ENCODE results near the gene HMCN2.
"Not testable (repeated sequence)": the region's sequence is repeated elsewhere in the genome, so short reads cannot be mapped to it uniquely, and the experiment has no call there.

The HMCN2 gene

DNA sequence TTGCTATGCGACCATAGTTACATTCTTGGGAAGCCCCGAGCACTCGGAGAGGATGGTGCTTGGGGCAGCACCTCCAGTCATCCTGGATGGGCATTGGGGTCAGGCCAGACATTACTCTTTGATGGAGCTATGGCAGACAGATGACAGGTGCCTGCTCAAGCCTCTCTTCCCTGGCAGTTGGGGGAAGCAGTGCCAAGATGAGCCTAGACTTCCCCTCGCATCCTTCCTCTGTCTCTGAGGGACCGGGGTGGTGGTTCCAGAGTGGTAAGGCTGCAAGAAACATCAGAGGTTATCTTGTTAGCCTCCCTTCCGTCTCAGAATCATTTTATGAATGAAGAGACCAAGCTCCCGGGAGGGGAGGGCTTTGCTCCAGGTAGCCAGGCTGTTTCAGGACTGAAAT is 2.8 kb upstream of the HMCN2 start:
- DNase-seq (ENCODE audit: insufficient read length, low spot score) (no peak), FAIRE-seq (no peak)

DNA sequence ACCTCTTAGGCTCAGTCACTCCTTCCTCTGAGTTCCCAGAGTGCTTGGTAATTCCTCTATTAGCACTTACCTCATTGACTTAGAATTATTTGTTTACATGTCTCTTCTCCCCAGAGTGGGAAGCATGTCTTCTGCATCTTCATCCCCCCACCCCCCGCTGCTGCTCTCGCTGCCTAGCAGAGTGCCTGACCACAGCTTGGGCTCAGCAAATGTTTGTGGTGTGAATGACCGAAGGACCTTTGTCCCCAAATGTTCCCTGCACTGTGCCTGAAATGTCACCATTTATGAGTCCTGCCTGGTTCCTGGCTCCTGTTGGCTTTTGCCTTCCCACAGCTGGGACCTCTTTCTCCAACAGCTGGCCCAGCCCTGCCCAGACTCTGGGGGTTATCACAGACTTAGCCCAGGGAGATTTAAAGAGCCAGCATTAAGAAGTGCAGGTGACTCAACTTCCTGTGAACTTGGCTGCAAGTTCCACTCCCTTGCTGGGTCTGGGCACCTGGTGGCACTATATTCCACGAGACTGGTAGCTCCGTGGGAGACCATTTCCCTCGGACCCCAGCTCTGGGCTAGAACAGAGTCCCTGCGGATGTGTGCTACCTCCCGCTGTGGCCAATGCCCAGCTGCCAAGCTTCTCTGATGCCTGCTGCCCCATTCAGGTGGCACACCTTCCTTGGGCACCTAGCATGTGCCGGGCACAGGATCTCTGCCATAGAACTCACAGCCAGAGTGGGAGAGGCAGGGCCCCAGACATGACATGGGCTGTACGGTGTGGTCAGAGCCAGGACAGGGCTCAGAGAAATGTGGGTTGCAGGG is 1.8 kb upstream of the HMCN2 start:
- DNase-seq (ENCODE audit: insufficient read length, low spot score) = no peak
- no peak for FAIRE-seq

DNA sequence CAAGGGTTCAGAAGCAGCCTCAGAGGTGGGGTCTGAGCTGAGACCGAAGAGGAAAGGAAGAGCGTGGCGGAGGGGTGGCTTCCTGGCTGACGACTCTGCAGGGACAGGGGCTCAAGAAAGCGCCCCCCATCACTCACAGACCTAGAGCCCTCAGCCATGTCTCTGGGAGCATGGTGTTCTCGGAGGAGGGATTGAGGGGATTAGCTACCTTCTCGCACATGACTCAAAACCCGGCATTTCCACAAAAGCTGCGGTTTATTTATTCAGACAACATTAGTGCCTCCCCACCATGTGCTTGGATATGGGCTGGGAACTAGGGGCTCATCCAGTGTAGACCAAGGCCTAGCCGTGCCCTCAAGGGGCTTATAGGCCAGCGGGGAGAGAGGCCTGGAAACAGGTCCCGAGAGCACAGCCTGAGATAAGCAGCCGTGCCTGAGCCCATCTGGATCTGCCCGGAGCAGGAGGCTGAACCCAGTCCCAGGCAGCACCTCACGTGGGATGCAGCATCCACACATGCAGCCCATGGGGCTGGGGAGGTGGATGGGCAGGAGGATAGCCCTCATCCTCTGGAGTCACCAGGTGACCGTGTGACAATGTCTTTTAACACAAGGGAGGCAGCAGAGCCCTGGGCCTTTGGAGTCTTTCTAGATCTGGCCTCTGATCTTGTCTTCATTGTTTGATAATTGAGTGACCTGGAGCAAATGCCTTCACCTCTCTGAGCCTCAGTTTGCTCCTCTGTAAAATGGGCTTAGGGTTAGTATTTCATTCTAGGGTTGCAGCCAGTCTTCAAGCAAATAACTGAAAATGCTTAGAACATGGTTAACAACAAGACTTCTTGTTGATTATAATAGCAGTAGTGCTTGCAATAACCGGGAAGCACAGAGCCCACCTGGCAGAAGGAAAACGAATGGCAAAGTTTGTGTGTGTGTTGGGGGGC is 878 bp upstream of the HMCN2 start:
- FAIRE-seq = no peak
- DNase-seq (ENCODE audit: insufficient read length, low spot score) = no peak

- no peak for DNase-seq (ENCODE audit: insufficient read length, low spot score)
- no peak for FAIRE-seq
These were observed 907 bp downstream of the HMCN2 start for GRCh38 chr9:130266236-130267098.

GRCh38 chr9:130267930-130268329 is 2.4 kb downstream of the HMCN2 start:
- DNase-seq (ENCODE audit: insufficient read length, low spot score) = no peak
- no peak for FAIRE-seq

DNA sequence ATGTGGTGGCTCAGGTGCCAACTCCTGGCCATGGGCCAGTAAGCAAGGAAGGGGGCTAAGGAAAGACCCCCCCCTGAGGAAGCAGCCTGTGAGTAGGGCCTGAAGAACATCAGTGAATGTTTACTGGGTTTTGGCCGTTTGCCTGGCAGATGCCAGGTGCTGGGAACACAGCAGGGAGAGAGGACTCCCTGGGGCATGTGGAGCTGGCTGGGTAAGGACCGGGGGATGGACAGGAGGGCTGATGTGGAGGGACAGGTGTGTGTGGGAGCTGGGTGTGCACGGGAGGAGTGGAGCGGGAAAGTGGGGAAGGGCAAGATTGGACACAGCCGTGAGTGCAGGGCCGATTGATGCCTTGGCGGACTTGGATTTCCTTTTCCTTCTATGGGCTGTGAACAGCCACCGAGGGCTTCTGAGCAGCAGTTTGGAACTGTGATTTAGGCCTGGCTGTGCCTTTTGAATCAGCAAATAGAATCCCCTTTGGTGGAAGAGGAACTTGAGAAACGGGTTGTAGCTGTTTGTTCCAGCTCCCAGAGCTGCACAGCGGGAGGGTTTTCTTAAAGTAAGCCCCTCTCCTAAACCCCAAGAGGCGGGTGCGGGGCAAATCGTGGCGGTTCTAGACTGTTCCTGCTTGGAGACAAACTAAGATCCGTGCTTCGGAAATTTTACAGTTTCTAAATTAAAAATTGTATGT is 3.1 kb downstream of the HMCN2 start:
- no peak for DNase-seq (ENCODE audit: insufficient read length, low spot score)
- FAIRE-seq = no peak

DNA sequence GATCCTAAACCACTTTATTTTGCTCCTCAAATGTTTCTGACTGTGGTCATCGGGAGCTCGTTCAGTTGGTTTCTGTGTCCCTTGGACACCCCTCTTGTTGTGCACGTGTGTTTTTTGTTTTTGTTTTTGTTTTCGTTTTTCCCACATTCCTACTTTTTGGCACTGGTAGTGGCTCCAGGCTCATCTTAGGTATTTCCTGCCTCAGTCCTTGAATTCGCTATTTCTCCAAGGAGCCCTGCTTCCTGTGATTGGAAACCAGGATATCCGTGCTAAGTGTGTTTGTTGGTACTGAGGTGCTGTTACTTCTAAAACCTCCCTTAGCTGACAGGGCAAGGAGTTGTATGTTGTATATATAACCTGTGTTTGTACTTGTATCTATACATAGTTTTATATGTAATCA is 5.9 kb downstream of the HMCN2 start:
- DNase-seq (ENCODE audit: insufficient read length, low spot score) (no peak), FAIRE-seq (no peak)

DNA sequence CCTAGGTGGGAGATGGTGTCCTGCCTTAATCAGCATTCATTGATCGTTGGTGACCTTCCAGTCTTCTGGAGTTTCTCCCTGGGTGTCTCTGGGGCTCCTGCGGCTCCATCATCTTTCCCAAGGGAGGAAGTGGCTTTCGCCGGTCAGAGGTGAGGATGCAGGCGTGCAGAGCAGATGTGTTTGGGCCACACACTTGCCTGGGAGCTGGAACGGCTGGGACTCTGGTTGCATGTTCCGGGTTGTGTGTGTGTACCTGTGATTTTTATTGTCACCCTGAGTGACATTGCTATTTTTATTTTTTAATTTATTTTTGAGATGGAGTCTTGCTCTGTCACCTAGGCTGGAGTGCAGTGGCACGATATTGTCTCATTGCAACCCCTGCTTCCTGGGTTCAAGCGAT is 9.6 kb downstream of the HMCN2 start:
- DNase-seq (ENCODE audit: insufficient read length, low spot score) = no peak

DNA sequence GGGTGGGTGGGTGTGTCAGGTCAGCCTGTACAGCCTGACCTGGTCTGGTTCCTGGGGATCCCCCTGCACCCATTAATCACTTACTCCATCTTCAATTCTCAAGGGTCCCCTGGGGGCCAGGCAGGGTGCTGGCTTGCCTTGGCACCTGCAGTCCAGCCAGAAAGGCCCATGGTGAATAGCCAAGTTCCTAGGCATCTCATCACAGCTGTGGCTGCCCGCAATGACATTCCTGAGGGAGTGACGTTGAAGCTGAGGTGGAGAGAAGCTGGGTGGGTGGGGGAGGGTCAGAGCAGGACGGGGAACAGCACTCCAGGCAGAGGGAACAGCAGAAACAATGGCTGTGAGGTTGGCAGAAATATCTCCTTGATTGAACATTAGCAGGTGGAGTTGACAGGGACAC is 10.6 kb downstream of the HMCN2 start:
- FAIRE-seq (no peak), DNase-seq (ENCODE audit: insufficient read length, low spot score) (no peak)

More for the DNA sequence above, 9.6 kb downstream of the HMCN2 start:
- no peak for FAIRE-seq

GRCh38 chr9:130276955-130277354 is 11.4 kb downstream of the HMCN2 start:
- no peak for FAIRE-seq
- DNase-seq (ENCODE audit: insufficient read length, low spot score) = no peak

GRCh38 chr9:130277525-130277924 is 12.0 kb downstream of the HMCN2 start:
- DNase-seq (ENCODE audit: insufficient read length, low spot score); FAIRE-seq: not testable (repeated sequence)

DNA sequence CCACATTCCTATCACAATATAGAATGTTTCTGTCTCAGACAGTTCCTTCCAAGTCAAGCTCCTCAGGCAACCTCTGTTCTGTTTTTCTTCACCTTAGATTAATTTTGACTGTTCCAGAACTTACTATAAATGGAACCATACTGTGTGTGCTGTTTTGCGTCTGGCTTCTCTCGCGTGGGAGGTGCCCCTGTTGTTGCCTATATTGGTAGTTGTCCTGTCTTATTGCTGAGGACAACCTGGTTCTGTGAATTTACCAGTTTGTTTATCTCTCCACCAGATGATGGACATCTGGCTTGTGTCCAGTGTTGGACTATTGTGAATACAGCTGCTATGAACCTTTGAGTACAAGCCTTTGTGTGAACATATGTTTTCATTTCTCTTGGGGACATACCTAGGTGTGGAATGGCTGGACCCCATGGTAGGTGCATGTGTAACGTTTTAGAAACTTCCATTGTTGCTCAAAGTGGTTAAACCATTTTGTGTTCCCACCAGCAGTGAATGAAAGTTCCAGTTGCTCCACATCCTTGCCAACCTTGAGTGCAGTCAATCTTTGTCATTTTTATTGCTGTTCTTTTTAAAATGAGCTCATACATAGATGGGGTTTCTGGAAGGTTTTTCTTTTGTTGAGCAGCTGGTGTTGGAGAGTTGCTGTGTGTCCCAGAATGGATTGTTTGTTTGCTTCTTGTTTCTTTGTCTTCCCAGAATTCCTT is 18.1 kb downstream of the HMCN2 start:
- no peak for FAIRE-seq
- DNase-seq (ENCODE audit: insufficient read length, low spot score) = no peak

- no peak for FAIRE-seq
- no peak for DNase-seq (ENCODE audit: insufficient read length, low spot score)
These were observed 18.7 kb downstream of the HMCN2 start for GRCh38 chr9:130284249-130284625.

- DNase-seq (ENCODE audit: insufficient read length, low spot score) = no peak
- FAIRE-seq = no peak
These were observed 19.1 kb downstream of the HMCN2 start for GRCh38 chr9:130284690-130285089.

GRCh38 chr9:130285271-130285670 is 19.7 kb downstream of the HMCN2 start:
- DNase-seq (ENCODE audit: insufficient read length, low spot score) = no peak
- FAIRE-seq = no peak

DNA sequence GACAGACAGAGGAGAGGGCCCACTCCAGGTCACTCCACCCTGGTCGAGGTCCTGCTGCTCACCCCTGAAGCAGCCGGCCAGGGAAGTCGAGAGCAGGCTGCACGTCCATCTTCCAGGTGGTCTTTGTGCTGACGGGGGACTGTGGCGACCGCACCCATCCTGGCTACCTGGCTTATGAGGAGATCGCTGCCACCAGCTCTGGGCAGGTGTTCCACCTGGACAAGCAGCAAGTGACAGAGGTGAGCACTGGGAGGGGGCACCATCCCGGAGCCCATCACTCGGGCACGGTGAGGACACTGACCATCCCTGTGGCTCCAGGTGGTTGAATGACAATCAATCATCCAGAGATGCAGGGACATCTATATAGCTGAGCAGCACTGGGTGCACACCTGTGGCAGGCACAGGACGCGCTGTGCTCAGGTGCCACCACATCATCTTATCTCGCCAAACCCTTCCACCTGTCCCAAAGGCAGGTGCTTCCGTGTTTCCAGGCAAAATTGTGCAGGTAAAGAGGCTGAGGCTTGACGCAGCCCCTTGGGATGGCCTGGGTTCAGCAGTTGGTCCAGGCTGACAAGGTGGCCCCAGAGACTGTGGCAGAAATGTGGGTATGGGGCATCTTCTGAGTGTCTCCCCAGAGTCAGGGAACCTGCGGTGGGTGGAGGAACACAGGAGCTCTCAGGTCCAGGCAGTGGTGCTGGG is 20.7 kb downstream of the HMCN2 start:
- DNase-seq (ENCODE audit: insufficient read length, low spot score) = no peak

DNA sequence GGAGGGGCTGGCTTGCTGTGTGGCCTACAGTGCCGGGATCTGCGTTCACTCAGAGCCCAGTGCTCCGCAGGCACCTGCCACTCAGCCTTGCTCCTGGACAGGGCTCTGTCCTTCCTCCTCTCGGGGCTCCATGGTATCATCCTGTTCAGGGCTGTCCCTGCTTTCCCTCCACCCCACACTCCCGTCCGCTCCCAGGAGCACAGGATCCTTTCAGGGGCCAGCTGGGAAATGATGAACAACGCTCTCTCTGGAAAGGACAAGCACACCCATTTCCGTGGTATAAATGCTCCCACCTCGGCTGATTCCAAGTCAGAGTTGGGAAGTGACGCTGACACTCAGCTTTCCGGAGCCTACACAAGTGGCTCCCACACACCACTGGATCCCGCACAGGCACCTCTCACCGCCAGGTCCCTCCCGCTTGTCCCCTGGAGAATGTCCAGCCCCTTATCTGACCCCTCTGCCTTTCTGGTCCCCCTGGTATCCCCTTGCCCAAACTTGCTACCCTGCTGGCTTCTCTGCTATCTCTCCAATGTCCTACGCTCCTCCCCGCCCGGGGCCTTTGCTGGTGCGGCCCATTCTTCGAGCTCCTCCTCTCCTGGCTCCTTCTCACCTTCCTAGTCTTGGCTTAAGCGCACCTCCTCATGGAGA is 21.3 kb downstream of the HMCN2 start:
- DNase-seq (ENCODE audit: insufficient read length, low spot score) = no peak
- FAIRE-seq = no peak

More for the DNA sequence above, 20.7 kb downstream of the HMCN2 start:
- no peak for FAIRE-seq

DNA sequence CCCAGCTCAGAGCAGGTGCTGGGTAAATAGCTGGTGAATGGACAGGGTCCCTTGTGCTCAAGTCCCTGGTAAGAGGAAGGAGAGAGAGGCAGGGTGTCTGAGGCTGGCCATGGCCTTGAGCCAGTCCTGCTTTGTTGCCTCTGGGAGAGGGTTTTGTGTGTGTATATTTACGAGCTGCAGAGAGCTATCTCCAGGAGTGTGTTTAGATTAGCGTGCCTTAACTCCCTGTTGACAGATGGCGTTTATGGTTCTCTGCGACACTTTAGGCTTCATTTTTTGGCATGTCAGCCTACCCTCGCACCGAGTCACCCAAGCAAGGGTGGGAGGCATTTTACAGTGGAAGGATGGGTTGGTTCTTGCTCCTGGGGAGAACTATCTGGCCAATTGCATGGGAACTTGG is 22.2 kb downstream of the HMCN2 start:
- DNase-seq (ENCODE audit: insufficient read length, low spot score) (no peak), FAIRE-seq (no peak)

- FAIRE-seq (no peak), DNase-seq (ENCODE audit: insufficient read length, low spot score) (no peak)
These were observed 22.8 kb downstream of the HMCN2 start for GRCh38 chr9:130288393-130288792.

All from GM19239 (cell line).